ENCODE measurements around the gene SERGEF. TPM values are rescaled to one million over a fixed set of nuclear protein-coding genes. Genes with fewer than 3 reads are reported as not detected.

The SERGEF gene
- total and polyA plus RNA-seq, 11 donors, result 11.6 to 55.0 (median 22.1) TPM

GRCh38 chr11:17773674-17774073, 239.2 kb downstream of the SERGEF start:
- H3K36me3 ChIP-seq, result no peaks in the 10 kb centered on the region
- no peaks in the 10 kb centered on the region for H3K4me1 ChIP-seq
- DNase-seq, result no peak
- intact Hi-C loops (cut with DNase I), result loop anchor here in 1 of 10 donors (10.0 kb wide), 1 partner anchor 71 kb away; no protein-coding TSS in a partner anchor
- no peak overlapping the region for H3K27ac ChIP-seq
- no peaks in the 10 kb centered on the region for H3K27me3 ChIP-seq
- 96 to 98% (median 97%) methylated on average over 6 of the region's 6 CpGs for WGBS, 4 donors
- no peak for ATAC-seq
- H3K4me3 ChIP-seq, result no peak overlapping the region
- H3K9me3 ChIP-seq, result no peaks in the 10 kb centered on the region
- TF ChIP-seq CTCF (IDR thresholded peaks at IDR 0.05) (no peak), POLR2A (IDR thresholded peaks at IDR 0.05) (no peak)

DNA sequence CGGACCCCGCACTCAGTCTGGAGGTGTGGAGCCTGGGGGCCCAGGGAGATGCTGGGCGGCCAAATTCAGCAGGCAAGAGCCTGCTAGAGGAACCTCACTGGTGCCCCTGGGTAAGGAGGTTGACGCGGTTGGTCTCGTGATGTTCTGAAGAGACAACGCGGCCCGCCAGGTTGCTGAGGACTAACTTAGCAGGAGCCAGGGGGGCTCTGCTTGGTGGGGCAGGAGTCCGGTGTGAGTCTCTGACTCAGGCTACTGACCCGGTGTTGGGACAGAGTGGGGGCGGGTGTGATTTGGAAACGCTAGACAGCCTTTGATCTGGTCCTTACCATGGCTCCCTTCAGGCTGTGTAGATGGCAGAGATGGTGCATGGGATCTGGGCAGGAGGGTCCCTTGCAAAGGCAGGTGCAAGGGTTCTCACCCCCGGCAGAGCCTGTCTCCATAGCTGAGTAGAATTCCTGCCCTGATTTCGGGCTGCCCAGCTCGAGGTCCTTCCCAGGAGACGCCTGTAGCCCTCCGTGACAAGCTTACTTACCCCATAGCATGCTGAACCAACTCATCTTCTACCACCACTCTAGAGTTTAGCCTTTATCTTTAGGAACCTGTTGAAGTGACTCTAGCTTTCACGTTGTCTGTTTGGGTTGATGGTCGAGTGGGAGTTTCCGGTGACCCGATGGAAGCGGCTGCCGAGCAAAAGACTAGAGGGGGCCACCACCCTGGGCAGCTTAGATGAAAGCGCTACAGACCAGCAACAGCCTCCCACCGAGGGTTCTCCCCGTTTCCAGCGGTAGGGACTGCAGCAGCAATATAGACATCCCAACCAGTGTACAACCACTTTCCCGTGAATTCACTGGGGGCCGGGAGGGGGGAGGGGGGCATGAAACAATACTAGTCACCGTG, 239.9 kb downstream of the SERGEF start:
- Histone ChIP-seq H3K27me3 (no peaks in the 10 kb centered on the region), H3K4me3 (no peak overlapping the region), H3K4me1 (no peaks in the 10 kb centered on the region), H3K27ac (no peak overlapping the region), H3K9me3 (no peaks in the 10 kb centered on the region), H3K36me3 (no peaks in the 10 kb centered on the region)
- no peak for DNase-seq
- no peak for ATAC-seq
- WGBS, 4 donors, result 92 to 95% (median 93%) methylated on average over 27 to 31 of the region's 31 CpGs
- TF ChIP-seq POLR2A (IDR thresholded peaks at IDR 0.05) (no peak), CTCF (IDR thresholded peaks at IDR 0.05) (no peak)
- intact Hi-C loops (cut with DNase I), result loop anchor here in 1 of 10 donors (10.0 kb wide), 1 partner anchor 72 kb away; no protein-coding TSS in a partner anchor

DNA sequence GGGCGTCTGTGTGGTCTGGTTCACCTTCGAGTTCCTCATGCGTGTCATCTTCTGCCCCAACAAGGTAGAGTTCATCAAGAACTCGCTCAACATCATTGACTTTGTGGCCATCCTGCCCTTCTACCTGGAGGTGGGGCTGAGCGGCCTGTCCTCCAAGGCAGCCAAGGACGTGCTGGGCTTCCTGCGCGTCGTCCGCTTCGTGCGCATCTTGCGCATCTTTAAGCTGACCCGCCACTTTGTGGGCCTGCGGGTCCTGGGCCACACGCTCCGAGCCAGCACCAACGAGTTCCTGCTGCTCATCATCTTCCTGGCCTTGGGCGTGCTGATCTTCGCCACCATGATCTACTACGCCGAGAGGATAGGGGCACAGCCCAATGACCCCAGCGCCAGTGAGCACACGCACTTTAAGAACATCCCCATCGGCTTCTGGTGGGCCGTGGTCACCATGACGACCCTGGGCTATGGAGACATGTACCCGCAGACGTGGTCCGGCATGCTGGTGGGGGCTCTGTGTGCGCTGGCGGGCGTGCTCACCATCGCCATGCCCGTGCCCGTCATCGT, 240.9 kb downstream of the SERGEF start:
- ATAC-seq (no peak), DNase-seq (no peak)
- no peaks in the 10 kb centered on the region for H3K9me3 ChIP-seq
- 97 to 98% (median 97%) methylated on average over 37 of the region's 37 CpGs for WGBS, 4 donors
- TF ChIP-seq POLR2A (IDR thresholded peaks at IDR 0.05), result no peak
- TF ChIP-seq CTCF (IDR thresholded peaks at IDR 0.05), result no peak
- no peaks in the 10 kb centered on the region for H3K27me3 ChIP-seq
- H3K4me1 ChIP-seq, result no peaks in the 10 kb centered on the region
- H3K36me3 ChIP-seq, result no peaks in the 10 kb centered on the region
- H3K27ac ChIP-seq, result no peak overlapping the region
- intact Hi-C loops (cut with DNase I), result loop anchor here in 2 of 10 donors (2.0 to 10.0 kb wide), 2 partner anchors 73 to 75 kb away; no protein-coding TSS in a partner anchor
- H3K4me3 ChIP-seq, result no peak overlapping the region

GRCh38 chr11:17771415-17771814, 241.4 kb downstream of the SERGEF start:
- 93 to 97% (median 95%) methylated on average over 17 of the region's 17 CpGs for WGBS, 4 donors
- no peak overlapping the region for H3K27ac ChIP-seq
- H3K36me3 ChIP-seq, result no peaks in the 10 kb centered on the region
- no peaks in the 10 kb centered on the region for H3K9me3 ChIP-seq
- DNase-seq, result no peak
- intact Hi-C loops (cut with DNase I), result loop anchor here in 2 of 10 donors (2.0 to 10.0 kb wide), 2 partner anchors 73 to 75 kb away; no protein-coding TSS in a partner anchor
- H3K27me3 ChIP-seq, result no peaks in the 10 kb centered on the region
- TF ChIP-seq POLR2A (IDR thresholded peaks at IDR 0.05) (no peak), CTCF (IDR thresholded peaks at IDR 0.05) (no peak)
- H3K4me1 ChIP-seq, result no peaks in the 10 kb centered on the region
- no peak overlapping the region for H3K4me3 ChIP-seq
- no peak for ATAC-seq

Data from heart left ventricle (tissue), 16 donors.